AG04450 (cell line): ENCODE results near the gene METTL24. TPM values are rescaled to one million over a fixed set of nuclear protein-coding genes. Genes with fewer than 3 reads are reported as not detected.

Source experiments
- CTCF ChIA-PET: fragments of 300-600, 350-600 bp; formaldehyde crosslinking; extraction: SDS; loops from one replicate; lab custom pipeline; 2022; ENCODE audit warnings: antibody characterized with exemption, inconsistent platforms; lab: Charles Lee
- POLR2A ChIA-PET: fragments of 350-600 bp; formaldehyde crosslinking; extraction: SDS; loops from one replicate; lab custom pipeline; 2021; ENCODE audit warnings: antibody characterized with exemption, inconsistent platforms; lab: Yijun Ruan, JAX
- DNase-seq: peaks from one replicate; pipeline ENCODE4 v3.0.0-alpha.2; 2011; ENCODE audit warnings: low read depth, low spot score
- H3K27ac ChIP-seq: one replicate; pipeline ENCODE4 v1.5.1; 2012; ENCODE audit warnings: low read depth, low read length, control low read depth
- H3K27me3 ChIP-seq: one replicate; pipeline ENCODE4 v1.6.0; 2012; ENCODE audit warnings: low read length; ENCODE audit not compliant: control insufficient read depth, insufficient read depth
- H3K4me3 ChIP-seq: 2 replicates; pipeline ENCODE4 v1.5.1; 2011; ENCODE audit warnings: mild to moderate bottlenecking, low read depth, low read length, control low read depth
- H3K9me3 ChIP-seq: 2 replicates; pipeline ENCODE4 v1.5.1; 2012; ENCODE audit warnings: low read length; ENCODE audit not compliant: control insufficient read depth, insufficient read depth
- CTCF ChIP-seq: IDR thresholded peaks from 2 replicates; pipeline ENCODE4 v1.5.1; 2011; ENCODE audit warnings: low read depth, low read length, control low read depth, inconsistent platforms
- polyA plus RNA-seq: library from polyadenylated mRNA; depleted of rRNA; stranded (reverse); fragments of >200 nt; gene quantifications from 2 replicates; pipeline ENCODE4 v1.2.3, GENCODE V29; 2011

METTL24 gene
- polyA plus RNA-seq, 1 experiment = not detected

- no peak for DNase-seq
- H3K27me3 ChIP-seq = peaks cover 6% of the 10 kb centered on the region
- ChIA-PET CTCF (no interaction called here), POLR2A (no interaction called here)
- H3K9me3 ChIP-seq = no peaks in the 10 kb centered on the region
- H3K27ac ChIP-seq = no peak overlapping the region
- TF ChIP-seq CTCF = no peak
- H3K4me3 ChIP-seq = no peak overlapping the region
These were observed 35.8 kb downstream of the METTL24 start for GRCh38 chr6:110322151-110322873.

- POLR2A ChIA-PET = no interaction called here
These were observed 37.8 kb downstream of the METTL24 start for GRCh38 chr6:110320307-110320706.

DNA sequence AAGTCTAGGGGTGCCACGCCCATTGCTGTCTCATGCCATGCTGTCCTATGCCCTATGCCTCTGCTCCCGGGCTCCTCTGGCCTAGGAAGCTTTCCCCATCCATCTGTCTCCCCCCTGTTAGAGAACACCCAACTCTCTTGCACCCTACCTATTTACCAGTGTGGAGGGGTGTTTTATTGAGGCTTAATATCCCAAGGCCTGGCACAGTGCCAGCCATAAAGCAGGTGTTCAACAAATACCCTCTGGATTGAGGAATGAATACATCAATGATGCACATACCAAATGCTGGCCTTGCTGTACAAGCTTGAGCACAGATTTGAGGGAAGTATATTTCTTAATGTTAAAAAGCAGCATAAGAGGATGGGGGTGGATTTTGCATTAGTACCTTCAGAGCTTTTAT lies 38.3 kb downstream of the METTL24 start:
- no peak for DNase-seq
- no peak for TF ChIP-seq CTCF
- peaks cover 6% of the 10 kb centered on the region for H3K27me3 ChIP-seq
- CTCF ChIA-PET = no interaction called here
- H3K9me3 ChIP-seq = no peaks in the 10 kb centered on the region
- POLR2A ChIA-PET = no interaction called here
- H3K4me3 ChIP-seq = no peak overlapping the region
- H3K27ac ChIP-seq = no peak overlapping the region

More at GRCh38 chr6:110320307-110320706, 37.8 kb downstream of the METTL24 start:
- no peak overlapping the region for H3K4me3 ChIP-seq
- H3K9me3 ChIP-seq = no peaks in the 10 kb centered on the region
- no peak overlapping the region for H3K27ac ChIP-seq
- TF ChIP-seq CTCF = no peak
- DNase-seq = no peak
- H3K27me3 ChIP-seq = peaks cover 6% of the 10 kb centered on the region
- CTCF ChIA-PET = no interaction called here

GRCh38 chr6:110319381-110319780 lies 38.8 kb downstream of the METTL24 start:
- TF ChIP-seq CTCF = no peak
- Histone ChIP-seq H3K27ac (no peak overlapping the region), H3K4me3 (no peak overlapping the region), H3K27me3 (peaks cover 6% of the 10 kb centered on the region), H3K9me3 (no peaks in the 10 kb centered on the region)
- ChIA-PET POLR2A (no interaction called here), CTCF (no interaction called here)
- no peak for DNase-seq

DNA sequence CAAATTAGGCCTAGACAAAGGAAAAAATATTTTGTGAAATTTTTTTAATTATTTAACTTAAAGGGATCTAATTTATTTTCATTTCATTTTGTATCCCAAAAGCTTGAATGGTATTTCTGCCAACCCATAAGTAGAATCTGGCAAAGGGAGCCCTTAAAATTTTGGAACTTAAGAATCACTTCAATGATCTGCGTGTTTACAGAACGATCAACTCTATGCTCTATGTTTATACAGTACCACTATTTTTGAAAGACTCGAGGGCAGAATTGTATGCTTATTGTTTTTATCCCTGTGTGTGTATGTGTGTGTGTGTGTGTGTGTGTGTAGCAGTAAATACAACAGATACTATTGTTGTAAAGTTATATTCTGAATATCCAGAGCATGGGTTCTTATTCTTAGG lies 39.2 kb downstream of the METTL24 start:
- no peak overlapping the region for H3K27ac ChIP-seq
- POLR2A ChIA-PET = no interaction called here
- peaks cover 6% of the 10 kb centered on the region for H3K27me3 ChIP-seq
- H3K4me3 ChIP-seq = no peak overlapping the region
- no peak for TF ChIP-seq CTCF
- CTCF ChIA-PET = no interaction called here
- H3K9me3 ChIP-seq = no peaks in the 10 kb centered on the region
- DNase-seq = no peak
